Inflammatory macrophage treated with lipopolysaccharide for 4 hours (primary cell): Measurements from ENCODE around the gene KRT74.

Experiments
- DNase-seq: peaks from one replicate; pipeline ENCODE4 v3.0.0-alpha.2; 2020

The KRT74 gene

DNA sequence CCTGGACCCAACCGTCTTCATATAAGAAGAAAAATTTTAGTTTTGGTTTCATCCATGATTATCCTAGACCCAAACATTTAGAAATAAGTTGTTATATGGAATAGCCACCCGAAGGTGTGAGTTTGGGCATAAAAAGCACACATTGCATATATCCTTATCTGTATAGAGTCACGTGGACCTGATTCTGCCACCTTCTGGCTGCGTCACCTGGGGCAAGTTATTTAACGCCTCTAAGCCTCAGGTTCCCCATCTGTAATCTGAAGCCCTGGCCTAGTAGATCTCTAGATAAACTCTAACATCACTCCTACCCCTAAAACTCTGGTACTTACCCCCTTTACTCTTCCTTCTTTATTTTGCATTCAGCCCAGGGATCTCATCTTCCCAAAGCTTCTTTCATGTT, 39.2 kb downstream of the KRT74 start:
- no peak for DNase-seq

DNA sequence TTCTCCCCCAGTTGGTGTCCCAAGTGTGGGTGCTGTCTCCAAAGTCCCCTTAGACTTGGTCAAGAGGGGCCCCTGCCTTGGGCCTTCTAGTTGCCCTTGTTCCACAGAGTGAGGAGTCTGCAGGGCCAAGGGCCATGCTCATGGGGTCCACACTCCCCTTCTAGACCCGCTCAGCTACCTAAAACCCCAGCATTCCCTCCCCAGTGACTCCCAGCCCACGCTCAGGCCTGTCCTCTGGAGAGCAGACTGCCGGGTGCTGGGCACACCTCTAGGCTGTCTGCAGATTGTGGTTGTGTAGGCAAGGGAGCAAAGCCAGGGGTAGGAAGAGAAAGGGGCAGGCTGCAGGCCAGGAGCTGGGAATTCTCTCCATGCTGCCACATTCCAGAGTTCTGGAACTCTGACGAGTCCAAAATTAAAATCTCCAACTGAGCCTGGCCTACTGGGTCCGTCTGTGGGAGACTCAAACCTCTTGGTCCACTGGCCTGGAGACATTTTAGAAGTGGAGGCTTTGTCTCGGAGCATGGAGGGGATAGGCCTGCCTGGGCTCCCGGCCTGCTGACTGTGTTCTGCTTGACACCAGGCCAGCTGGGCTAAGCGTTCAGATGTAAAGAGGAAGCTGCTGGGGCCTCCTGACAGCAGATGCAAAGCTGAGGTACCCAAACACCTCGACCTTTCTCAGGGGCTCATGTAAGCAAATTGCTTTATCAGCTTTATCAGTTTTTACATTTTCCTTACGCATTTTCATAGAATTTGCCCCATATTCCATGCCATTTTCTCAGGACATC, 39.8 kb downstream of the KRT74 start:
- no peak for DNase-seq

DNA sequence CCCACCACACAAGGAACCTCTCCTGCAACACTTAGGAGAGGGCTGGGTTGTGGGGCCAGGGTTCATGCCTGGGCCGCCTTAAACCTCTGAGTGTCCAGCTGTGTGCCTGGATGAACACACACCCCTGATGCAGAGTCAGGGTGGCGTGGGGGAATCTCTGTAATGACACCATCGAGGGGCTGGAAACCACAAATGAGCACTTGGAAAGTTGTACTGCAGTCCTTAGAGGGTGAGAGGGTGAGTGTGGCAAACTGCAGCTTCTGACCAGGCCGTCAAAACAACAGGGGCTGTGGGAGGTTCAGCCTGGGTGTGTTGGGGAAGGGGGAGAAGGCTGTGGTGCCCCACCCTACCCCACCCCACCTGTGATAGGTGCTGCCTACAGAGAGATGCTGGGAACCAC, 41.0 kb downstream of the KRT74 start:
- peak; percentile 10 for DNase-seq

DNA sequence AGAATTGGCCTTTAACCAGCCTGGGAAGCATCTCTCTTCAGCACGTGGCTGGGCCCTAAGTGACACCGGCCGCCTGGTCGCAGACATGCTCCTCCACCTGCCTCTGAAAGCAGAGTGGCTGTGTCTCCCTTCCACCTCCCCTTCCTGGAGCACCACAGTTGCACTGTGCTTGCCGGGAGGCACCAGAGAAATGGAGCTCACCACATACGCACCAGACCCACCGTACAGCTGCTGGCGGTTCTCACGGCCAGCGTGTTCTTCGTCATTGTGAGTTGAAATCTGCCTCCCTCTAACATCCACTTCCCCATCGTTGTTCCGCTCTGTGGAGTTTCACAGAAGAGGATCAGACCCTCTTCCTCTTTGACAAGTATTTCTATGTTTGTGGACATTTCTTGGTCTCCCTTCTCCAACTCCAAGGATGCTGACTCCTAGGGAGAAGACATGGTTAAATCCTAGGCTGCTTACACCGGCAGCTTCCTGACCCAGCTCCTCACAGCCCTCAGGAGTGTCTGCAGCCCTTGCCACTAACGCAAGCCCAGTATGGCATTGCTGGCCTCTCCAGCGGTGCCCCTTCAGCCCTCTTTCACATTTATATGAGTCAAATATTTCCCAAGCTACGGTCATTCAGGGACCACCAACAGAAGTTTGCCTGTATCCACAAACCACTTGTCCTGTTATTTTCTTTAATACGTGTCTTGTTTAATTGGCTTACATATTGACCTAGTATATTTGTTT, 41.9 kb downstream of the KRT74 start:
- DNase-seq: peak; percentile 85

DNA sequence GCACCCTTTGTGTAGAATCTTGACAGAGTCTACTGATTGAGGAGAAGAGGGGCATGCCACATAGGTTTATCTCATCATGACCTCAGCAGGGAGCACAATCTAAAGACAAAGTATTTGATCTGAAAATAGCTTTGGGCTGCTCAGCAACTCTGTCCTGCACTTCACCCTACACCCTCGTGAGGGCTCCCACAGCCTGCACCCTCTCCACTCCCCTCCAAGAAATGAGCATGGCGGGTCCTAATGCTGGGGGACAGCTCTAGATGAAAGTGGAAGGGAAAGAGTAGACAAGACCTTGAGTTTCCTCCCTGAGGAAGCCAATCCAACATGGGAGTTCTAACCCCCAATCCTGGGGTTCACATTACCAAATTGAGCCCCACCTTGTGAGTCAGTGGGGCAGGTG, 42.7 kb downstream of the KRT74 start:
- no peak for DNase-seq

DNA sequence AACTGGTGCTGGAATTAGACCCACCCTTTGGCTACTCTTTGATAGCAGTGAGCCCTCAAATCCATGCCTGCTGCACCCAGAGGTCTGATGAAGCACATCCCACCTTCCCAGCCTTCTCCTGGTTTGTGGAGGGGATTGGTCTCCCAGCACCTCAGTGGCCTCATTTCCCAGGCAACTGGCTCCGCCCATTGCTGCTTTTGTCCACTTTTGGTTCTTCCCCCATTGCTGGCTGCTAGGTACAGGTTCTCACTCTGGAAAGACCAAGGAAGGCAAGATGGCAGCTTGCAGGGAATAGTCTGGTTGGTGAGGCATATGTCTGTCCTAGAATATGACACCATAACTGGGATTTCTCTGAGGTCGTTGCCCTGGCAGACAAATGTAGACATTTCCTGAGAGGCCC, 43.3 kb downstream of the KRT74 start:
- no peak for DNase-seq

DNA sequence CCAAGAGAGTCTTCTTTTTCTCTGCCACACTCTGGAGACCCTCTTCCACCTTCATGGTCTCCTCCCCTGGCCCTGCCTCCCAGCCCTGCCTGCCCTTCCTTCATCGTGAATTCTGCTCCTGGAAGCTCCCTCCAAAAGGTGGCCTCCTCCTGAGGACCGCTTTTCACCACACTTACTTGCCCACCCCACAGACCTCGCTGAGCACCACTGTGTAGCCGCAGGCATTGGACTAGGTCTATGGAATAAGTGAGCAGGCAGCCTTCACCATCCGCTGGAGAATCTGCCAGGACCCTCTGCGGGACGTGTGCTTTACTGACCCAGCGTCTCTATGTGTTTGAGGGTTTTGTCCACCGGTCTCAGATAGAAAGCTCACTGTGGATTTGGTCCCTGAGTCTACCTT, 43.8 kb downstream of the KRT74 start:
- DNase-seq: no peak

DNA sequence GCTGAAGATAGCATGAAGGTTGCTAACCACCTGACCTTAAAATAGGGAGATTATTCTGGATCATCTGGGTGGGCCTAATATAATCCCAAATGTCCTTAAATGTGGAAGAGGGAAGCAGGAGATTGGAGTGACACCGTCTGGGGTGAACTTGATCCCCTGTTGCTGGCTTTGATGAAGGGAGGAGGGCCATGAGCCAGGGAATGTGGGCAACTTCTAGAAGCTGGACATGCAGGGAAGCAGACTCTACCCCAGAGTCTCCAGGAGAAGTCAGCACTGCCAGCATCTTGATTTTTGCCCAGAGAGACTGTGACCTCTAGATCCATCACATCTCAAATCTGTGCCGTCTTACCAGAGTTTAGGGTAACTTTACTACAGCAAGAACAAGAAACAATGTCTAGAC, 44.2 kb downstream of the KRT74 start:
- no peak for DNase-seq

DNA sequence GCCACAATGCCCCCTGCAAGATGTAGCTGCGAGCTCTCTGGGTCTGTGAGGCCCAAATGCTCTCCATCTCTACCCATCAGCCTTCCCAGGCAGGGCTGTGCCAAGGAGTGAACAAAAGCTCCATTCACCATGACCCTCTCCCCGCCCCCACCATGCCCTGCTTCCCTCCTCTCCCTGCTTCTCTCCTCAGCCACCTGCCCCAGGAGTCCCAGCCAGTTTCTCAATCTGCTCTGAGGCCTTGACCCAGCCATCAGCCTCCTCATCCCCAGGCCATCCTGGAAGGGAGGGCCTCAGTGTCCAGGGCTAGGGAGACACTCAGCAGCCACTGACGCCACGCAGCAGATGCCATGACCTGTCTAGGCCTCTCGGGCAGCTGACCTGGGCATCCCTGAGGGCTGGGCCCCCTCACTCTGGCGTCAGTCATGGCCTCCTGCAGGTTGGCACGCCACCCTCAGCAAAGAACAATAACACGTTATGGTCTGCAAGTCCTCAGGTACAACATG, 45.0 kb downstream of the KRT74 start:
- no peak for DNase-seq

DNA sequence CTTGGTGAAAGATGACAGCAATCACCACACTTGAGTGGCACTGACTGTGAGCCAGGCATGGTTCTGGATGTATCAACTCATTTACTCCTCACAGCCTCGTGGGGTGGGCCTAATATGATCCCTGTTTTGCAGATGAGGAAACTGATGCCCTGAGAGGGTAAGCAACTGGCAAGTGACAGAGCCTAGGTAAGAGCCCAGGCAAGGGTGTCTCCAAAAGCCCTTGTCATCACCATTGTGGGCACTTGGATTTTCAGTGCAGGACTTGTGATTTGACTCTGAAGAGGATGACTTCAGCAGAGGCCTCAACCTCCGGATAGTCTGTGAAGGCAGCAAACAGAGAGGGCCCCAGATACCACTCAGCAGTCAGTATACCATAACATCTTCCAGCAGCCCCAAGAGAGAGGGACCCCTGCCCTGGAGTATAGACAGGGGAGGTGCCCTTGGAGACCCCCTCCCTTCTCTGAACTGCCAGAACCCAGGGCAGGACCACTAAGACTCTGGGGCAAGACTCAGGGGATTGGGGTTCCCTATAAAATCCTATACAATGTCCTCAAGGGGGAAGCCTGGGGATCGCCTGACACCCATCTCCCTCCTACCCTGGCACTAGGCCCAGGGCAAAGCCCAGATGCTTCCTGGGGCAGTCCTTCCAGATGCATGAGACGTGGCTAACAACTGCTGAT, 46.4 kb downstream of the KRT74 start:
- DNase-seq: no peak

DNA sequence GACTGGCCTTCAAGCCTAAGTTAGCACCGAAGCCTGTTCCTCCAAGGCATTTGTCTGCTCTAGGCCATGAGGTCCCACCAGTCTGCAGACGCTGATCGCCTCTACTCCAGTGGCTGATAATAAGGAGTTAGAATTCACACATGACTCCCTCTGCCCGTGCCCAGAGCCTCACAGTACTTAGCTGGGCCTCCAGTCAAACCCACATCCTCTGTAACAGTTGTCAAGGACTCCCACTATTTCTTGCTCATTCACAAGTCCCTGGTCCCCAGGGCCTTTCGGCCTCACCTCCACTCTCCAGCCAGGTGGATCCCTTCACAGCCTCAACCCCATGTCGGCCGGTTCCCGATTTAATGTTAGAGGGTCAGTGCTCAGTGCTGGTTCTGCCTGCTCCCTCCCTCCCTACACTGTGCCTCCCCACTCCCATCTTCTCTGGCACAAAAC, 47.1 kb downstream of the KRT74 start:
- no peak for DNase-seq

DNA sequence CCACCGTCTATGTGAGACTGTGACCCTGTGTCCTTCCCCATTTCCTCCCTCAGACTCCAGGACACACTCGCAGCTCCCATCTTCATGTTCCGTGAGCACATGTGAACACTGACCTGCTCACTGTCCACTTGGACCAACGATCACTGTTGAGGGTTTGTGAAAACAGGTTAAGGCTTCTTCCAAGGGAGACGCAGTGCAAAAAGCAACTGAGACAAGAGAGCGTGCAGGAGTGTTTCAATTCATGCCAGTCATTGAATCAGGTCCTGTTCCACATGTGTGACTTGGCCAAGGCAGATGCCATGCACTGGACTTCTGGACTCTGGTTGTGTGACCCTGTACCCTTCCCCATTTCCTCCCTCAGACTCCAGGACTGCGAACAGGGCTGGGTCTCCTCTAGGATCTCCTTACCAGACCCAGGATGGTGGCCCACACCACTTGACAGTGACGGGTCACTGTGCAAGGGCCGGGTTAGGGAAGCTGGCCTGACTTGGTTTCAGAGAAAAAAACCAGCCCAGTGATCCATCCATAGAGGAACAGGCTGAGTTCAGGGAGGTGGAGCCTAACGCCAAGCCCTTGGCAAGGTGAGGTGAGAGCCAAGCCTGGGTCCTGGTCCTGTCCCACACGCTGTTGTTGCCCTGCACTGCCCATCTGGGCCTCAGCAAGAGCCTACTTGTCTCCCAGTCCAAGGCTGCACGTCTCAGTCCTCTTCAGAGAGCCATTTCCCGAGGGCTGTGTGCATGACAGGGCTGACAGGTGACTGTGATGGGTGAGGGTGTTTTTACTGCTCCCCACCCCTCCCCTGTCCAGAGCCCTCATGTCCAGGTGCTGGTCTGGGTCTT, 47.8 kb downstream of the KRT74 start:
- no peak for DNase-seq

DNA sequence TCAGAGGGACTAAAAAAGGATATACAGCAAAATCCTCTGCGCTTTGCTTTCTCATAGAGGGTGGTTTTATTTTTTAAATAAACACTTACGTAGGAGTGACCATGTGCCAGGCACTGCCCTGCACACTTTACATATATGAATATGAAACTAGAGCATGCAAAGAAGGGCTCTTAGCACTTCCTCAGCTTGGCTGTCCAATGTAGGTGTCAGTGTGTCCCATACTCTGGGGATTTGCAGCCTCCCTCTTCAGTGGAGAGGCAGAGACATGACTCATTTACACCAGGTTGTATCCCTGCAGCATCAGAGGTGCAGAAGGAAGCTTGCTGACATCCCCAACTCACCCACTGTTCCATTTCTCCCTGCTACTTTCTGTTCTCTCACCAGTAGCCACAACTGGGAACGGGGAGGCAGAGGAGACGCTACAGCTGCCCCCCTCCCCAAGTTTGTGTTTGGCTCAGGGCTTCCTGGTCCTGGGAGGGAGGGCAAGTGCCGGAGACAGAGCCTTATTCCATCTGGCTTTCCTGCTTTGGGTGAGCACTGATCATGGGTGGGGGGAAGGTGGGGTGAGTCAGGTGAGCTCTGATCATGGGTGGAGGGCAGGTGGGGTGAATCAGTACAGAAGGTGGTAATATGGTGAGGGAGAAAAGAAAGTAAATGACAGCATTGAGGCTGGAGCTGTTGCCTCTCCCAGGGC, 48.6 kb downstream of the KRT74 start:
- no peak for DNase-seq

DNA sequence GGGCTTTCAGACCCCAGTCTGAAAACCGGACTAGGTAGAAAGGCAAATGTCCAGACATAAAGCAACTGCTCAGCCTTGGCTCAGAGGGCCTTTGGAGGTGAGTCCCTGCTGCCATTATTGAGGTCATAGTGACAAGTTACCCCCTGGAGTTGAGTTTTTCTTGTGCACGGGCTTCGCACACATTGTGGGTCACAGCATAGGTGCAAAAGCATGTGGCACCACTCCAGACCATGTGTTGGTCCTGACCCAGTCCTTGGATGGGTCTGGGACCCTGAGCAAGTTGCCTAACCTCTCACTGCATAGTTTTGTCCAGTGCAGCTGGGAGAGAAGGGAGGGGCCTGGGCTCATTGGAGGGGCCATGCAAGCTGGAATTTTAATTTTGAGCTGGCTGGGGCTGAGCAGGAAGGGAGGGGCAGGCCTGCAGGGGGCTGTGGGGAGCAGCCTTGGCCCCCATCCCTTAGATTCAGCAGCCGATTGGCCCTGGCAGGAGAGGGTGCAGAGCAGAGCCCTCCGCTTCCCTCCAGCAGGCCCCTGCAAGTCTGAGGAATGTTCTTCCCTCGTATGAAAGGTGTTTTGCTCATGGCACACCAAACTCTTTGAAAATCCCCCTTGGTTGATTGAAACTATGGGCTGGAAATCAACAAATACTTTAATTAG, 49.3 kb downstream of the KRT74 start:
- no peak for DNase-seq

DNA sequence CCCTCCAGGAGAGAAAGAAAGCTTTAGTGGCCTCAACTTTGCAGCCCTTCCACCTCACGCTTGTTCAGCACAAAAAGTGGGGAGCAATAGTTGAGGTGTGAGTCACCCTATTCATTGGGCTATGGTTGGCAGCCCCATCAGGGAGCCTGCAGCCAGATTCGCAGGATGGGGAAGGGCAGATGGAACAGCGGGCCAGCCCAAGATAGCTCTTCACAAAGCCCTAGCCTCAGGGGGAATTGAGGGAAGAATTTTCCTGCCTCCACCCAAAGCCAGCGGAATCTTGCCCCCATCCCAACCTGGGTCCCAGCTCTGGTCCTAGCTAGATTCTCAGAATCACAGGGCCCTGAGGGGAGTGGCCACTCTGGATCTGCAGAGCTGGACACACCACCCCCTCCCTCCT, 49.8 kb downstream of the KRT74 start:
- no peak for DNase-seq

DNA sequence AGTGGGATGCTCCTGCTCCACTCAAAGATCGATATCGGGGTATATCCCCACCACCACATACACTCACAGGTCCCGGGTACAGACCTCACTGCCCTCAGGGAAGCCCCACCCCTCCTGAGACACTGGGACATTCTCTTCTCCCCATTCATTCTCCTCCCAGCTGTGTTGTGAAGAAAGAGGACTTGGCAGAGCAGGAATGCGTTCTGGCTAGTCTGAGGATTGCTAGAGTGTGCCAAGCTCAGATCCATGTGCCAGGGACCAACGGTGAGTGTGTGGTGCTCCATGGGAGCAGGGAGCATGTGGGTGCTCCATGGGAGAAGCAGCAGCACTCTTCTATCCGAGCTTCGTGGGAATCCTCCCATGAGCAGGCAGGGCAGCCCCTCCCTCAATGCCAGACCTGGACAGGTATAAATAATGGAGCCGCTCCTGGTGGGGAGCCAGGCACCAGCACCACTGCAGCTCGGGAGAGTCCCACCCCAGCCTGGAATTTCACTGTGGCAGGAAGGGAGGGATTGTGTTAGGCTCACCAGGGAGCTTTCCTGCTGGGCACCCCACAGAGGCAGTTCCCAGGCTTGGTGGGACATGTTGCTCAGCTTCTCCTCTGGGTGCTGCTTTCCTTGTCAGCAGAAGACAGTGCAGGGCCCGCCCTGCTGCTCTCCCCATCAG, 51.2 kb downstream of the KRT74 start:
- no peak for DNase-seq

DNA sequence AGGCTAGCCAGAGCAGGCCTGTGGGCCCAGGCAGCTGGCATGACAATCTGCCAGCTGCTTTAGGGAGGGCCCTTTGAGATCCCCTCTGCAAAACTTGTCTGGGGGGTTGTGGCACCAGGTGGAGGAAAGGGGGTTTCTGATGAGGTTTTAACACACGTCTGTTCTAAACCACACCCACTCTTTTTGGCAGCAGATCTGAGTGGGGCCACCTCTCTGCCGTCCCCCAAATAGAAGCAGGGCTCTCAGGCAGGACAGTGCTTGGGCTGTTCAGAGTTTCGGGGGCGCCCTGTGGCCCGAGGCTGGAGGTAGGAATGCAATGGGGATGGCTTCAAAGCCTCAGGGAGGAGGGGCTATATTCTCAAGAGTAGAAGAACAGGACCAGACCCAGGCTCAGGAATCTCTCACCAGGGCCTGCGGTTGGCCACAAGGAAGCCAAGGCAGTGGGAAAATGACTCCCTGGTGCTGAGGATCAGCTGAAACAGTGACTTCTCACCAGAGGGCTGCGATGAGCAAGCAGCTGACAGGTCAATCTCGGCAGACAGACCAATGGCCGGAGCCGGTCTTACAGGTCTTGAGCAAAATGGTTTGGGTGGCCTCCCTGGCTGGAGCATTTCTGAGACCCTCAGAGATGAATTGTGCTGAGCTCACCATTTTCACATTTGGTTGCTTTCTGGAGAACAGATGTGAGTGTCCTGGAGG, 51.9 kb downstream of the KRT74 start:
- no peak for DNase-seq

DNA sequence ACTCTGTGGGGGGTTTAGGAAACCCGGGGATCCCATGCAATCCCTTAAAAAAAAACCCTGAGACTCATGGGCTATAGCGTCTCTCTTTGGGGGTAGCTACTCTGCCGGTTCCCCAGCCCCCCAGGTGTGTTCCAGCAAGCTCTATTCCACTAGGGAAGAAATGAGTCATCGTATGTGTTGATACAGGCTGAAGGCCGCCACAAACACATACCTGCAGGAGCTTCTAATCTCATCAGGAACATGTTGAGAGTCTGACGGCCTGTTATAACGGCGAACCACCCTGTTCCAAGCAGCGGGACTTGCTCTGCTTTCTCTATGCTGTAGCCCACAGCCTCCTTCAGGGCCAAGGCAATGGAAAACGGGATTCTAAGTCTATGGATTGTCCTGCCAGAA, 52.5 kb downstream of the KRT74 start:
- no peak for DNase-seq

DNA sequence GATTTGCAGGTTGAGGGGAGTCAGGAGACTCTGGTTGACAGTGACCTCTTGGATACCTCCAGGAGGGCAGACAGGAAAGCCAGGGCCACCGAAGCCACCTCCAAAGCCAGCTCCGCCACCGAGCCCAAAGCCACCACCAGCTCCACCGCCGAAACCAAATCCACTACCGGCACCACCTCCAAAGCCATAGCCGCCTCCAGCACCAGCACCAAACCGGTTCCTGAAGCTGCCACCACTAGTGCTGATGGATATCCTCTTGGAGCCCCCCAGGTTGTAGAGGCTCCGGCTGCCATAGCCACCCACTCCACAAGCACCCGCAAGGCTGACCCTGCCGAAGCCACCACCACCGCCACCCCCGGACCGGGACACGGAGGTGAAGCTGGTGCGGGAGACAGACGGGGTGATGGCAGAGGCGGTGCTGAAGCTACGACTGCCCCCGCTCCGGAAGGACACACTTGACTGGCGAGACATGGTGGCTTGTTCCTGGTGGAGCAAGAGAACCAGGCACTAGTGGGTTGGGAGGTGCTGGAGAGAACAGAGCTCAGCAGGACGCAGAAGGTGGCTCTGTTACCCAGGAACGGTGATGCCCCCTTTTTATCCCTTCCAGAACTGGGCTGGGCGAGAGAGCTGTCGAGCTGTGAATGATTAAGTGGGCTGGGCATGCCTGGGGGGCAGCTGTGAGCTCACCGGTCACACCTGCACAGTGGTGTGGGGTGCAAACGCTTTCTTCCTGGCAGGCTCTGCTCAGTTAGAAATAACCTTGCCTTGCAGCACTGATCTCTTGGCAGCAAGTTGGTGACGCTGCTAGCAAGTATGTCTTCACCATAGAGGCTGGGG, 53.6 kb downstream of the KRT74 start, which contains the start of gene KRT5:
TSS of gene KRT5 (minus strand) at position 569 of the 837 bp plus-strand sequence. CDS start at position 471, 98 bp downstream.
- no peak for DNase-seq
